Measurements from ENCODE around the gene FYN. TPM values are rescaled to one million over a fixed set of nuclear protein-coding genes. Genes with fewer than 3 reads are reported as not detected.

The FYN gene
- total RNA-seq, 1 donor from 2014 or later, result 5.2 TPM

GRCh38 chr6:111747829-111748228 is 125.4 kb downstream of the FYN start:
- ATAC-seq, result no peak

DNA sequence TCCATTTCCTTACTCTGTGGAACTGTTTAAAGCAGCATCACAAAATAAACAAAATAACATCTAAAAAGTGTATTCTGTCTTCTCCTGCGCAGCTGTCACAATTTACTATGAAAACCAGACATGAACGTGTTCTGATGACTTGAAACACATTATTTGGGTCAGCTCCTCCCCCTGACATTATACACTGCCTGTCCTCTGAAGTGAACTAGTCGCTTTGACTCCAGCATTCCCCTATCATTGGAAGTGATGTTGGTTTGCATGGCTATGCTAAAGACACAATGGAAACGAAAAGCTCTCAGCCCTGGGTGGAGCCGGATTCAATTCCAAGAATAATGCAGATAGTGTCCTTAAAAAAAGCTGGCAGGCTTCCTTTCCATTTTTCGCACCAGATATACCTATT is 125.9 kb downstream of the FYN start:
- ATAC-seq, result no peak

DNA sequence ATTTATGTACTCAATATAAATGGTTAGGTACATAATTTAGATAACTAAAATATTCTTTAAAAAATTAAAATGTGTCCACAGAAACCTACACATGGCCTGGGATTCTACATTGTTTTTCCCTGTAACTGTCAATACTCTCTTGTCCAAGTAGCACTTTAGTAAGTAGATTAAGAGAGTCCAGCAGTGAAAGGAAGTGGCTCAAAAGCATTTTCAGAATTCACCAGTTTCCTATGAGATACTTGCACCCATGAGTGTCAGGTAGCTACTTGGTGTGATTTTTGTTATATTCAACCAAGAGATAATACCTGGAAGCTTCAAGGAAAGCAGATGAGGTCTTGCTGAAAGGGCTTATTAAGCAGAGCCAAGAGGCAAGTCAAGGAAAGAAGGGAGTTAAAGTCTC is 126.3 kb downstream of the FYN start:
- ATAC-seq, result no peak

- ATAC-seq, result no peak
Observed at GRCh38 chr6:111745636-111746035, 127.6 kb downstream of the FYN start.

- no peak for ATAC-seq
Observed at GRCh38 chr6:111745186-111745585, 128.1 kb downstream of the FYN start.

DNA sequence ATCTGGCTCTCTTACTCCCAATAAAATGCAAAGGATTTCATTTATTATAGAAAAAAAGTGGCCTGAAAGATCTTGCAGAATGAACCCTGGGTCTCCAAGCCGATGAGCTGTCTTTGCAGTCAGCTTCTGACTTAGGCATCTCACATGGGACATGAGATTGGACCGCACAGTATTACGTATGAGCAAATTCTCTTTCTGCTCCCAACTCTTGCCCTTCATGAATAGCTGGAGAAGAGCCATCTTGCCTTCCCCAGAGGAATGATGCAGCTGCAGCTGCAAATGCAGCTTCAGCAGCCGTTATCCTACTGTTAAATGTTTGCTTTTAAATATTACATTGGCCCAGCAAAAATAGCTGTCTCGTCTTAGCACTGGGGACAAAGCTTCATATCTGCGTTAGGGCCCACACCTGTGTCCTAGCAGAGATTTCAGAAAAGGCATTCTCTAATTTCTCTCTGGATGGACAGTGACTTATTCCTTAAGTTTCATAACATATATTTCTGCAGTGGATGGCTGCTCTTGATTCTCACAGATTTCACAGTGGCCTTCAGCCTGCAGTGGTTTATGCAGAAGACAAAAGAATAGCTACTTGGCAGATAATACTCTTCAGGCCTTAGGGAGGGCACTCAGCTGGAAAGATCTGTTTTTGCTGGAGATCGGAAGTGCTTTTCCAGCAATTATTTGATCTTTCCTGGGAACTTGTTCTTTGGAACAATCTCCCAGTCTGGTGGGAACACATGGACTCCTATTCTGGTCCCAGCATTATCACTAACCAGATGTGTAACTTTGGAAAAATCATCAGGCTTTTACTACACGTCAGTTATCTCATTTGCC is 129.2 kb downstream of the FYN start:
- ATAC-seq, result no peak

DNA sequence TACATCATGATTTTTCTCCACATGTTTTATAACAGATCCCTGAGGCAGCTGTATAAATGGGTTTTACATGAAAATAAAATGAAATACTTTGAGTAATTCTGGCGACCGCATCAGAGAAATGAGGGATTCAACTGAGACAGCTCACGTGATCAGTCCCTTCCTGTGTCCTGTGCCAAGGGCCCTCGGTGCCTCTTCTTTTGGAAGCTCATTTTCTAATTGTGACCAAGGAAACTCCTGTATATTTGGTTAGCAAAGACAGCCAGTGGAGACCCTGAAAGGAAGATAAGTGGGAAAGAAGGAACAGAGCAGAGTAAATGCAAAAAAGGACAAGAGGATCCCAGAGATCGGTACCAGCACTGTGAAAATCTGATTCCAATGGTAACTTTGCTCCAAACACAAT is 129.9 kb downstream of the FYN start:
- no peak for ATAC-seq

- ATAC-seq, result no peak
Observed at GRCh38 chr6:111741177-111741952, 131.9 kb downstream of the FYN start.

DNA sequence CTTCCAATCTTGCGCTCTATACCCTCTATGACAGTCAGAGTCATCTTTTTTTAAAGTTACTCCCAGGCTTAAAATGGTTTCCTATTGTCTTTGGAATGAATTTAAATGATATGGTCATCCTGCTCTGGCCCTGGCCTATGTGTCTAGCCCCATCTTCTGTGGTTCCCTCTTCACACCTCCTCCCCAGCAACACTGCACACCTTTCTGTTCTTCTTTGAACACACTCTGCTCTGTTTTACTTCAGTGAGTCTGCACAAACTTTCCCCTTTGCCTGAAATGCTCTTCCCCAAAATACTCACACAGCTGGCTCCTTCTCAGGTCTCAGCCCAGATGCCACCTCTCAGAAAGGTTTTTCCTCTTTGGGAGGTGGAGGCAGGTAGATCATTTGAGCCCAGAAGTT is 132.7 kb downstream of the FYN start:
- no peak for ATAC-seq

DNA sequence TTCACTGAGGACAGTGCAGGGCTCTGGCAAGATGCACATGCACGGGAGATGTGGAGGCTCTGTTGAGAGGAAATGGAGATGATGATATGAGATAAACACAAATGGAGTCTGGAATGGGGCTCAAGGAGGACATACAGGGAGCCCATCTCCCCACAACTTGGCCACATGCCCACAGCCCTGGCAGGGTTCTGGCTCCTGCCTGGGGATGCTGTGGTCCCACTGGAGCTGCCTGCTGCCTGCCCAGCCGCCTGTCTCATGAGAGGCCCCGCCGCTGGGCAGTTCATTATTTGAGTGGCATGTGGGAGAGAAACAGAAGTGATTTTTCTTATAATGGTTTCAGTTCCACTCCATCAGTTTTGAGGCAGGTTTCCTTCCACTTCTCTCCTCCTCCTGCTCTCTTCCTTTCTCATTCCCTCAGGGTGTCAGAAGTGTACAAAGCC is 134.0 kb downstream of the FYN start:
- no peak for ATAC-seq

GRCh38 chr6:111738631-111739030 is 134.6 kb downstream of the FYN start:
- no peak for ATAC-seq

- ATAC-seq, result no peak
Observed at GRCh38 chr6:111738156-111738555, 135.1 kb downstream of the FYN start.

DNA sequence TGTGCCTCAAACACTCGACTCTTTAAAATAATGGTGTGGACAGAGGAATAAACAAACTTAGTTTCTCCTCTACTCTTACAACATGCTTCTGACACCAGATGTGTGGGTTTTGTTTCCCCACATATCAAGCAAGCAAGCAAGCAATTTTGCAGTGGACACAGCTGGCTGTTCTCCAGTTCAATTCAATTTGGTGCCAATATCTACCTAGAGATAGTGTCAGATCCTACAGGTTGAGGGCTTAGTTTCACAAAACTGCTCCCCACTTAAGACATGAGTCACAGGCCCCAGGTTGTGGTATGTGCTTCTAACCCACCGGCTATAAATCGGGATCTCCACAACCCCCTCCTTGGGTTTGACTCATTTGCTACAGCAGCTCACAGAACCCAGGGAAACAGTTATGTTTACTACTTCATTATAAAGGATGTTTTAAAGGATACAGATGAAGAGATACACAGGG is 136.2 kb downstream of the FYN start:
- ATAC-seq, result no peak

GRCh38 chr6:111736005-111736608 is 137.1 kb downstream of the FYN start:
- no peak for ATAC-seq

GRCh38 chr6:111734068-111735061 is 138.9 kb downstream of the FYN start:
- no peak for ATAC-seq

DNA sequence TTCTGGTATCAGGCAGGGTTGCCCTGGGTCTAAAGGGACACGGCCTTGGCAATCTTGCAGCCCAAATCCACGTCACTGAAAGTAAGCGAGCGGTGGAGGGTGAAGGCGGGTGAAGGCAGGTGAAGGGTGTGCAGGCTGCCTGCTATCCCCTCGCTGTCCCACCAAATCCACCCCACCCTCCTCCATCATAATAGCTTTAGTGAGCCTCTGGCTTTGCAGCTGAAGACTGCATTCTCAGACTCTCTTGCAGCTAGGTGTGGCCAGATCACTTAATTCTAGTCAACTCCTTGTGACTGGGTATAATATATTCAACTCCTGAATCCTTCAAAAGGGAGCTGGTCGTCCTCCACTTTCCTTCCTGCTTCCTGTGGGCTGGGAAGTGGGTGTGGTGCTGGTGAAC is 140.9 kb downstream of the FYN start:
- ATAC-seq, result no peak

DNA sequence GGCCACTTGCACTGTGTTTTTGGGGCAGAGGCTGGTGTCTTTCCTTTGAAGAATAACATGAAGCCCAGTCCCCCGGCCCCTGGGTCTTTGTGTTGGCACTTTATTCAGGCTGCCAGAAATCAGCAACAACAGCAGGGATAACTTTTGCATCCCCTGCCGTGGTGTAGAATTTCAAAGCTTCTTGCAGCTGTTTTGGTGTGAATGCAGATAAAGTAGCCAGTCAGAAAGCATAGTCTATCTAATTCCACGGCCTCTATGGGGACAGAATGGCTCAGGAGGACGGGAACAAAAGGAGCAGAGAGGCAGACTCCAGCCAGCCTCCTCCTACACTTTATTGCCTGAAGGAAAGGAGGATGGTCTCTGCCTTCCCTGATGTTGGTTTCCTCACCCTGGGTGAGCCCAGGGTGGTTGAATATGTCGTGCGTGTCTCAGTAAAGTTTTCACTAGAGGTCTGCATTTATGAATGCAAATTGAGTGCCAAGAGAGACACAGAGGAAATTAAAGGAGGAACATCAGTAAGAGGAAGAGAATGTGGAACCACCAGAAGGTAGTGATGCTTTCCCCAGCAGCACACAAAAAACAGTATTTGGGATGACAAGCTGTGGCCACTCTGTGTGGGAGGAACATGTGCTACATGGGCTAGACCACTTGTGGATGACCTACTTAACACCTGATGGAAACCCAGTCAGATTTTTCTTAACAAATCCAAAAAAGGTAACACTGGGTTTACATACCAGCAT is 141.6 kb downstream of the FYN start:
- no peak for ATAC-seq

DNA sequence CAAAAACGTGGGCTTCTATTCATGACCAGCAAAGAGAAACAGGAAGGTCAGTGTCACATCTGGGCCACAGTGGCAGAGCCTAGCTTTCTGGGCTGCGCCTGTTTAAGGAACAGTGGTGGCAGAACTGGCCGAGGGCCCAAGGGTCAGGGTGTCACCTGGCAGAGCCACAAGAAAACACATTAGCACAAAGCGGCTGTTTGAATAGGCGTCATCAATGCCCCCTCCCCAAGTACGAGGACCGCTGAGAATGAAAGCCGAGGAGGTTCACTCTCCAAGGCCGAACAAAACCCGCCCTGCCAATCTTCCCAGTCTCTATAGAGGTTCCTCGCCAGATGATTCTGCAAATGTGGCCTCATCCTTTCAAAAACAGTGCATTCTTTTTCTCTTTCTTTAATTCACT is 142.4 kb downstream of the FYN start:
- ATAC-seq, result no peak

DNA sequence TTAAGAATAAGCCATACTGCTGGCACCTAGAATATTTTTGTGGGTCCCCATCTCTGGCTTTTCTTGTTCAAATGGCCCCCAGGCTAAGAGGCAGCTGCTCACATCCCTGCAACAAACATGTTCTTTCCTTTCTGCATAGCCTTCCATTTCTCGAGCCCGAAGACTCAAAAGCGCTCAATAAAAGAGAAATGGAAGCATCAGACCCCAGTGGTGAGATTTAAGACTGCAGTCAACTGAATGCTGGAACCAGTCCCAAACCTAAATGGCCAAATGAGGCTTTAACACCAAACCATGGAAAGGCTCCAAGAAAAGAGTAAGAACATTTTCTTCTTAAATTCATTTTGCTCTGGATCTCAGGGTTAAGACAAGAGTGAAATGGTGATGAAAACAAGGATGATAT is 145.4 kb downstream of the FYN start:
- no peak for ATAC-seq

DNA sequence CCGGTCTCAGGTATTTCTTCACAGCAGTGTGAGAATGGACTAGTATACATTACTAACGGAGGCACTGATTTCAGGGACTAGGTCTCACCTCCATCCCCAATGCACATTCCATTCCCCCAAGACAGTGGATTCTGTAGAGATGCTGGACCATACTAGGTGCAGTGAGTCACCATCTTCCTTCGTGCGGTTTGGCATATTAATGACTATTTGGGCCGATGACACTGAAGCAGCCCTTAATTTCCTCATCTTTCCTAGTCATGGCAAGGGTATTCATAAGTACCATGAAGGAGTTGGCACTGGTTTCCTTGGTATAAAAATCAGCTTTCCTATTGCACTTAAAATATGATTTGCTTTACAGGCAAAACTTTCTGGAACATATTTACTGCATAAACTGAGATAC is 146.2 kb downstream of the FYN start:
- no peak for ATAC-seq

DNA sequence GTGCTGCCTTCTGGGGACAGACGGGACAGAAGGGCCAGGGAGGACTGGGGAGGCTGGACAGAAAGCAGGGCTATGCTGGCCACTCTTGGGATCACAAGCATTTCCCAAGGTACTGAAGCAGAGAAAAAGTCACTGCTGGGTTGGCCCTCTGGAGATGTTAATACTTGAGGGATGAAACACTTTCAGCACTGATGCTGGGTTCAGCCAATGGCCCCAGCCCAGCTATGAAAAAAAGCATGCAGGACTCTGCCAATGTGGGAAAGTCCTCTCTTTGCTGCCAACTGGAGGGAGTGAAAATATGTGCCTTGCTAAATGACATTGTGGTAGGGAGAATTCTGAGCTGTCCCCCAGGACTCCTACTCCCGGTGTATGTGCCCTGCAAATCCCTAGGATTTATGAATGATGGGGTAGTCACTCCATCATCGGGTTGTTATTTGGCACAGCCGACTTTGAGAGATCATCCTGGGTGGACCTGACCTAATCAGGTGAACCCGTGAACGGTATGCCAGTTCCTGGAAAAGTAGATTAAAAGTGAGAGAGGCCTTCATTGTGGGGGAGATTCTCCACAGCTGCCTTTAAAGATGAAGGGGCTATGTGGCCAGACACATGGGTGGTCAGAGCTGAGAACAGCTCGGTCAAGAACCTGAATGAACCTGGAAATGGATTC is 147.7 kb downstream of the FYN start:
- ATAC-seq, result peak; percentile 34
